RCC 7860 (cell line): ENCODE results near the gene GABARAP.

Experiments
- DNase-seq: peaks from one replicate; pipeline ENCODE4 v3.0.0-alpha.2; 2015; ENCODE audit warnings: low spot score
- FAIRE-seq: peaks from 2 replicates; lab custom pipeline; 2012; peaks lifted over from hg19 to GRCh38; lab: Jason Lieb, UNC

Gene GABARAP

DNA sequence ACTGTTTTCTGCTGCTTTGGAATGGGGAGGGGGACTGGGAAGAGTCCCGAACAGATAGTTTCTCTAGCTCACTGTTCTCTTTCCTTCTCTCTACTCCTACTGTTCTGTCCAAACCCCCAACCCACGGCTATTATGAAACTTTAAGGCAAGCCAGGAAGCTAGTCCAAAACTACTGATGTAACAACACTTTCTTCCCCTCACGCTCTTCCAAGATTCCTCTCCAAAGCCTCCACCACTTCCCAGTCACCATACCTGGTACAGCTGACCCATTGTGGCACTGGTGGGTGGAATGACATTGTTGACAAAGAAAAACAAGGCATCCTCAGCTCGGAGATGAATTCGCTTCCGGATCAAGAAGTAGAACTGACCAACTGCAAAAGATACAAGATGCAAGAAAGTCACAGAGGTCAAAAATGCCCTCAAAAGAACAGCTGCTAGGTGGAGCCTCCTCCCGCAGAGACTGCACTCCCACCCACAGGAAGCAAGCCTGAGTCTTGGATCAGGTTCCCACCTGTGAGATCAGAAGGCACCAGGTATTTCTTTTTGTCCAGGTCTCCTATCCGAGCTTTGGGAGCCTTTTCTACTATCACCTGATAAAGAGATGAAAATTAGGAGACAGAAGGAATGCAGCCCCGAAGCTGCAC, 1.0 kb downstream of the GABARAP start:
- no peak for FAIRE-seq

GRCh38 chr17:7240375-7240774, 1.9 kb downstream of the GABARAP start:
- no peak for DNase-seq
- no peak for FAIRE-seq

More for the DNA sequence above, 1.0 kb downstream of the GABARAP start:
- DNase-seq = no peak

DNA sequence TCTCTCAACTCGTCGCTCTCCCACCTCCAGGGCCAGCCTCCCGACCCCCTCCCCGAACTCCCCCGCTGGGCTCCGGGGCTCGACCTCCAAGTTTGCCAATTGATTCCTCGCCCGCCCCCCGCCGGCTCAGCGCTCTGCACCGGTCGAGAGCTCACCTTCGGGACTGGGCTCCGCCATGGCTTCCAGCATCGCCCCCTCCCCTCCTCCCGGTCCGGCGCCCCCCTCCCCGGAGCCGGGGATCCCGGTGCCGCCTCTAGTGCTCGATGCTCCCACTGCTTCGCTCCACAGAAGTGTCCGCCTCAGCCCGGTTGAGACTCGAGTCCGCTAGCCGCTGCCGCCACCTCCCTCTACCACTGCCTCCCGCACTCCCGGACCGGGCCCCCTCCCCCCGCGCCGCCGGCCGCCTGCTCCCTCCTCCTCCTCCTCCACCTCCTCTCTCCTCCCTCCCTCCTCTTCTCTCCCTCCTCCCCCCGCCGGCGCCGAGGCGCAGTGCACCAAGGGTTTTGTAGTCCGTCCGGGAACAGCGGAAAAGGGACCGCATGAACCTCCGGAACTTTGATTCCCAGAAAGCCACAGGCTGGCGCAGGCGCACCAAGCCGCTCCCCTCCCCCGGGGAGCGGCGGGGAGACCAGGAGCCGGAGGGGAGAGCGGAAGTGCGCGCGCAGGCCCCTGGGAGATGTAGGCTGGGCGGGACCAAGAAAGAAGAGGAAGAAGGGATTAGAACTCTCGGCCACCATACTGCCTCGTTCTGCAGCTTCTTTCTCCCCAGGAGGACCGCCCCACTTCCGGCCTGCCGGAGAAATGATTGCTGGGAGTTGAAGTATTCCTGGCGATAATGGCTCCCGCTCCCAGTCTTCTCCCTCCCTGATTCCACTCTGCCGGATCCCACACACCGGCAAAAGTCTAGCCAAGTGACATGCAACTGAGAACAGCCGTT, 2.9 kb downstream of the GABARAP start, which contains the start of gene PHF23:
TSS of gene PHF23 (minus strand) at position 367 of the 937 bp plus-strand sequence. CDS start at position 189, 178 bp downstream.
- DNase-seq = peak; percentile 98
- peak; percentile 80 for FAIRE-seq

DNA sequence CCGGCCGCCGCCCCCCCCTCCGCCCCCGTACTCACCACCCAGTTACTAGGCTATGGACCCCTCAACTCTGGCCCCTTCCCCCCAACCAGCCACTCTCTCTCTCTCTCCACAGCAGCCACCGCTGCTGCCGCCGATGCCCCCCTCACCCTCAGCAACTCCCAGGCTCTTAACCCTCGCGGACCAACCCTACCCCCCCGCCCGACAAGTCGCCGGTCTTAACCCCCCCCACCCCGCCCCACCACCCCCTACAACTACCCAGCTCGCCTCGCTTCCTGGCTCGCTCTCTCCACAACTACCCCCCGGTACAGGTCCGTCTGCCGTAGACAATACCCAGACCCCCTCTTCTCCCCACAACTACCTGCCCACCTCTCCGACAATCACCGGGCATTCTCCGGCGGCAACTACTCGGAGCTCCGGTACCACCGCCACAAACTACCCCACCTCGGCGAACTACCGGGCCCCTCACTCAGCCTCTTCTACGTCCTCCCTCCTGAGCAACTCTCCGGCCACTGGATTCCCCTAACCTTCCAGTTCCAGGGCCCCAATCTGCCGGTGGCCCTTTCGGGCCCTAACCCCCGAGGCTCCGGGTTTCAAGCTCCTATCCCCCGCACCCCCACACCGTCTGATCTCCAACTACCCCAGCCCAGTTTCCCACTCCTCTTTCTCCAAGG, 3.7 kb downstream of the GABARAP start:
- DNase-seq = peak; percentile 8
- FAIRE-seq = no peak

GRCh38 chr17:7237761-7238419, 4.4 kb downstream of the GABARAP start:
- DNase-seq (no peak), FAIRE-seq (no peak)

- no peak for FAIRE-seq
- no peak for DNase-seq
Measured at GRCh38 chr17:7237266-7237760, 4.9 kb downstream of the GABARAP start.

DNA sequence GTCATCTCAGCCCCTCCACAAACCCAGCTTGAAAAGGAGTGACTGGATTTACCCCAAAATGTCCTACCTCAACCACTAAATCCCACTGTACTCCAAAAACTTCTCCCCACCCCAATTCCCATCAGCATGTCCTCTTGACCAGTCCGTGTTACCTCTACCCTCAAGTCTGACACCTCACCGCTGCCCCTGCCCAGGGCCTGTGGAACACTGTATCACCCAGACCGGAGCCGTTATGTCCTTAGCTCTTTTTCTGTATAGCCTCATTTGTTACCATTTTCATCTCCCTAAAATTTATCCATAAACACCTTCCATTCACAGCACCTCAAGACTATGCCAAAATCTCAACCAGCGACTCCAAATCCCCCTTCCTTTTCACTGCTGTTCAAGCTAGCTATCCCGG, 5.4 kb downstream of the GABARAP start:
- FAIRE-seq (no peak), DNase-seq (no peak)

GRCh38 chr17:7235693-7236665, 6.3 kb downstream of the GABARAP start:
- no peak for FAIRE-seq

DNA sequence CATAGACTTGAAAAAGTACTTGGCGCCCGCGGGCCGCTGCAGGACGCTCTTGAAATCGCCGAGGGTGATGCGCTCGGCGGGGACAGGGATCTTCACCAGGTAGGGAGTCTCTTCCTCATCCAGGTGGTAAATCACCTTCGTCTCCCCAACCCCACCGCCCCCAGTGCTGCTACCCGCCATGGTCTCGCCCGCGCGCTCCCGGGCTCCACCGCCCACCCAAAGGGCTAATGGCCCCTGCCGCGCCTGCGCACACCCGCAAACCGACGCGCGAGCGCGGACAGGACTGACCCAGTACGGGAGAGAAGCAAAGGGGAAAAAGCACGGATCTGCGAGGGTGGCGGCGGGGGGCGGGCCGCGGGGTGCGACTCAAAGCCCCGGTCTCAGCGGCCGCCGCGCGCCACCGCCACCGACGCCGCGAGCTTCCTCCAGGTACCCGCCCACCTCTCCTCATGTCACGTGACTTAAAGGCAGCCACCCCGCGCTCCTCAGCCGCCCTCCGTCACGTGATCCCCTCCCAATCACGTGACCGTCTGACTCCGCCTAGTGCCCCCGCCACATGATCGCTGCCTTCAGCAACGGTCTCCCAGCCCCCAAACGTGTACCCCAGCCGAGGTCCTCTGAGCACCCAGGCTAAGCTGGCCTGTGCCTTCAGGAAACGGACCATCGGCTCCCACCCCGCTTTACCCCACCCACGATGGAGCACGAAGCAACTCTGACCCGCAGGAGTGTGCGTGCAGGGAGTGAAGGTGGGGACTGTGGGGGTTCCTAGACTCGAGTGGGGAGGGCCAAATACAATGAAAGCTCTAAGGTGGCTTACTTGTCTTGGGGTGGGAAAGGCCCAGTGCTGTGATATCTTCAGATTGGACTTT, 7.9 kb downstream of the GABARAP start, which contains the start of gene DVL2:
TSS of gene DVL2 (minus strand) at position 435 of the 869 bp plus-strand sequence. CDS start at position 180, 255 bp downstream.
- no peak for FAIRE-seq
- peak; percentile 83 for DNase-seq

More at GRCh38 chr17:7235693-7236665, 6.3 kb downstream of the GABARAP start:
- DNase-seq = no peak

DNA sequence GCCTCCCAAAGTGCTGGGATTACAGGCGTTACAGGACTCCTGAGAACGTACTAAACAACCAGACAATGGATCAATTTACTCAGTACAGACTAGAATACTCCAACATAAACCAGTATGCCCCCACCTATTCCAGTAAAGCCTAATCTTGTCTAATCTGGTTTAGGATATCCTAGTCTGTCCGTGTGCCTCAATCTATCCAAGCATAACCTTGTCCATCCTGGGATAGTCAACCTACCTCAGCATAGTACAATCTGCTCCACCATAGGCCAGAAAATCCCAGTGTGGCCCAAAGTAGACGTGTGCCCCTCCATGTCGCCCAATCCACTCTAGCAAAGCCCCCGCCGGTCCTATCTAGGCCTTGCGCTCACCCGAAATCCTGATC, 8.6 kb downstream of the GABARAP start:
- FAIRE-seq = no peak
- DNase-seq = no peak

- FAIRE-seq = no peak
- DNase-seq = no peak
Measured at GRCh38 chr17:7232114-7232513, 10.1 kb downstream of the GABARAP start.

GRCh38 chr17:7229504-7229903, 12.7 kb downstream of the GABARAP start:
- FAIRE-seq (no peak), DNase-seq (no peak)

DNA sequence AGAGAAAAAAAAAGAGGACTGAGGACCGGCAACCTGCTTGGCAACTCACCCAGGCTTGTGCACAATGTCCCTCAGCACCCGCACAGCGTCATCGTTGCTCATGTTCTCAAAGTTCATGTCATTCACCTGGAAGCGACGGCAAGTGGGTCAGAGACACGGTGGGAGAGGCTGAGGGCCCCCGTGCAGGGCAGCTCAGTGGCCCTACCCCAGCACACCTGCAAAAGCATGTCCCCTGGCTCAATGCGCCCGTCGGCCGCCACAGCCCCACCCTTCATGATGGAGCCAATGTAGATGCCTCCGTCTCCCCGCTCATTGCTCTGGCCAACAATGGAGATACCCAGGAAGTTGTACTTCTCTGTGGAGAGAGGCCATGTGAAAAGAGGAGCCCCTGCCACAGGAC, 13.3 kb downstream of the GABARAP start:
- no peak for FAIRE-seq
- DNase-seq = no peak

DNA sequence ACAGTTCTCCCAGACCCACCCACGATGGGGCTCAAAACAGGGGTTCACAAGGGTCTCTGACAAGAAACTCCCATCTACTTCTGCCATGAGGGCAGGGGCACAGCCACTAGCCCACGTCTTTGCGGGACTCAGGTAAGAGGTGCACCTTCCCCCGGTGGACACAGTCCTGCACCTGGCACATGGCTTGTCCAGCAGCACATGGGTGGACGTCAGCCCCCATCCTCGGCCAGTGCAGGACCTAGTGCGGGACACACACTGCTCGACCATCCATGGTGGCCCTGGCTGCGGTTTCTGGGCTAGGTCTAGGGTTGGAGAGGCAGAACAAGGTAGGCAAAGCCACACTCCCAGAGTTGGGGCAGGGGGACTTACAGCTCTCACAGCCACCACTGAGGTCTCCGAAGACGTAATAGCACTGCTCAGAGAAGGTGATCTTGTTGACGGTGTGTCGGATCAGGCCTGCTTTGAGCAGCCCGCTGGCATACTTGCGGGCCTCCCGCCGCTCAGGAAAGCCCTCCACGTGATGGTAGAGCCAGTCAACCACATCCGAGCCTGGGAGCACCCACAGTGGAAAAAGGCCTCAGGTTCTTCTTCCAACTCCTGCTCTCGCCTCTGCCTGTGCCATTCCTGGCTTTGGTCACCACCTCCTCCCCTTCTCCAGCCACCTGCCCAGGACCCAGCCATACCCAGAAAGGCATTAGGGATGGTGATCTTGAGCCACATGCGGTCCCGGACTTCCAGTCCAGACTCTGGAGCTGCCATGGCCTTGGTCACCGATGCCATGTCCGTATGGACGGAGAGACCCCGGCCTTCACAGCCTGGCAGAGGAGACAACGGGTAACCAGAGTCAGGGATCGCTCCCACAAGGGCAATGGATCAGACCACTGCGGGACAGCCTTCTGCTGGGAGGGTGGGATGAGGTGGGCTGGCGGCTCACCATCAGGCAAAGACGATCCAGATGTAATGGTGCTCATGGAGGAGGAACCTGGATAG, 15.2 kb downstream of the GABARAP start:
- FAIRE-seq = no peak

DNA sequence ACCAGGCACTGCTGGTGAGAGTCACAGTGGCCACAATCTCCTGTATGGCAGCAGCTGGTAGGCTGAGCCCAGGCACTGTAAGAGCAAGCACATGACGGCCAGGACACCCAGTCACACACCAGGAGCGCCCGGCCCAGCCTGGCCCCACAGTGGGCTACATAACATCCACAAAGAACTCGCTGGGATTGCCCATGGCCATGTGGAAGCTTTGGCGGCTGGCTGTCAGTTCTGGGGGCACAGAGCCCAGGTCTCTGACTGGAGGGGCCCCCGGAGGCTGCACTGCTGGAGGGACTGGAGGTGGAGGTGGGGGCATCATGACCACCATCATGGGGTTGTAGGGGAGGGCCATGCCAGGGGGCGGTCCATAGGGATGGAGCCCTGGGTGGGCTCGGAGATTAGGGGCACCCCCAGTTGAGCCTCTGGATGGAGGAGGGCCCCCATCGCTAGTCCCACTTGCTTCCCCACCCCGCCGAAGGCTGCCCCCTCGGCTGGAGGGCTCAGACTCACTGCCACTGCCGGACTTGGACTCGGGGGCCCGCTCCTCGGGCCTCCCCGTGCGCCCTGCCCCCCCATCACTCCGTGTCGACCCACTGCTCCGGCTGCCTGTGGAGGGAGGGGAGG, 16.4 kb downstream of the GABARAP start:
- DNase-seq (no peak), FAIRE-seq (no peak)

More for the DNA sequence above, 15.2 kb downstream of the GABARAP start:
- DNase-seq = no peak

- DNase-seq (no peak), FAIRE-seq (no peak)
Measured at GRCh38 chr17:7224661-7225111, 17.6 kb downstream of the GABARAP start.

DNA sequence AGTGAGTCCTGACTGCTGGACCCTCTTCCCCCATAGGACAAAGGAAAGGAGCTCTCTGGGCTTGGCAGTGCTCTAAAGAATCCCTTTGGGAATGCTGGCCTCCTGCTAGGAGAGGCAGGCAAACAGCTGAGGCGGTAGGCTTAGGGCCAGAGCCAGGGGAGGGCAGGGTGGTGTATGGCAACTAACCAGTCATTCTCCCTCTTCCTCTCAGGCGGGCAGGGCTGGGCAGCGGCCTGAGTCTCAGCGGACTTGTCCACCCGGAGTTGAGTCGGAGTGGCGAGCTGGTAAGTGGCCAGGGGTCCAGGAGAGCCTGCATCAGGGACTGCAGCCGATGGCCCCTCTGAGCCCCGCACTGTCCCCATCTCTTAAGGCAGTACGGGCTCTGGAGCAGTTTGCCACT, 18.1 kb downstream of the GABARAP start:
- FAIRE-seq (no peak), DNase-seq (no peak)
